OCI-LY7 (cell line): Measurements from ENCODE around the gene DDX27. TPM values are rescaled to one million over a fixed set of nuclear protein-coding genes. Genes with fewer than 3 reads are reported as not detected.
"Not testable (repeated sequence)": the region's sequence is repeated elsewhere in the genome, so short reads cannot be mapped to it uniquely, and the experiment has no call there.

Experiments used
- BruUV-seq: library from RNA; stranded (reverse); fragments of 400-500 nt; replicated peaks from 2 replicates; lab custom pipeline; 2021; lab: Mats Ljungman, UMichigan
- CTCF ChIA-PET: fragments of 300-600 bp; sonication (Branson Sonifier 250); formaldehyde crosslinking; loops from one replicate; lab custom pipeline; 2022; ENCODE audit warnings: antibody characterized with exemption; ENCODE audit not compliant: unreplicated experiment; lab: Charles Lee
- POLR2A ChIA-PET: fragments of 300-600 bp; sonication (Branson Sonifier 250); formaldehyde crosslinking; loops from one replicate; lab custom pipeline; 2022; ENCODE audit warnings: antibody characterized with exemption; lab: Charles Lee
- DNase-seq: peaks from one replicate; pipeline ENCODE4 v3.0.0-alpha.2; 2015; ENCODE audit warnings: low spot score
- H2AFZ ChIP-seq: fragments of 200-600 bp; sonication (generic), shearing (Covaris generic); 2 replicates; pipeline ENCODE4 v1.6.1; 2014; ENCODE audit warnings: mild to moderate bottlenecking, antibody characterized with exemption, low read length, moderate library complexity
- H3K27ac ChIP-seq: fragments of 200-600 bp; sonication (generic); 2 replicates; pipeline ENCODE4 v1.5.1; 2014; ENCODE audit warnings: mixed run types, low read depth, mild to moderate bottlenecking, moderate library complexity, low read length, inconsistent platforms; ENCODE audit not compliant: poor library complexity, severe bottlenecking
- H3K36me3 ChIP-seq: fragments of 200-600 bp; sonication (generic); 2 replicates; pipeline ENCODE4 v1.6.1; 2014; ENCODE audit warnings: mild to moderate bottlenecking, antibody characterized with exemption, low read length, moderate library complexity, mixed read lengths; ENCODE audit not compliant: insufficient read depth
- H3K4me1 ChIP-seq: fragments of 200-600 bp; sonication (generic); 2 replicates; pipeline ENCODE4 v1.5.1; 2014; ENCODE audit warnings: mild to moderate bottlenecking, low read length; ENCODE audit not compliant: insufficient read depth, poor library complexity, severe bottlenecking
- H3K4me2 ChIP-seq: fragments of 200-600 bp; sonication (generic); 2 replicates; pipeline ENCODE4 v1.6.1; 2014; ENCODE audit warnings: mild to moderate bottlenecking, low read length
- H3K4me3 ChIP-seq: fragments of 200-600 bp; sonication (generic); 2 replicates; pipeline ENCODE4 v1.5.1; 2014; ENCODE audit warnings: mild to moderate bottlenecking, low read depth, low read length; ENCODE audit not compliant: poor library complexity, severe bottlenecking
- H3K79me2 ChIP-seq: fragments of 200-600 bp; sonication (generic); 2 replicates; pipeline ENCODE4 v1.6.1; 2016; ENCODE audit warnings: low read depth, mild to moderate bottlenecking, low read length, moderate library complexity, mixed read lengths; ENCODE audit not compliant: insufficient read depth
- H3K9me2 ChIP-seq: fragments of 200-600 bp; sonication (generic); 2 replicates; pipeline ENCODE4 v1.6.1; 2016; ENCODE audit warnings: mild to moderate bottlenecking, low read length, mixed read lengths; ENCODE audit not compliant: insufficient read depth
- H3K9me3 ChIP-seq: fragments of 200-600 bp; sonication (generic); 2 replicates; pipeline ENCODE4 v1.6.1; 2014; ENCODE audit warnings: mild to moderate bottlenecking, mixed run types, low read length, mixed read lengths
- H4K20me1 ChIP-seq: fragments of 200-600 bp; sonication (generic); 2 replicates; pipeline ENCODE4 v1.6.1; 2014; ENCODE audit warnings: mild to moderate bottlenecking, antibody characterized with exemption, low read length, moderate library complexity, mixed read lengths; ENCODE audit not compliant: insufficient read depth
- EZH2phosphoT487 ChIP-seq: fragments of 200-600 bp; sonication (generic); IDR thresholded peaks from 2 replicates; pipeline ENCODE4 v1.6.1; 2018; ENCODE audit warnings: low read depth, borderline replicate concordance, mild to moderate bottlenecking, mixed run types, antibody characterized with exemption, low read length, moderate library complexity, mixed read lengths
- intact Hi-C: fragments of 100-400 bp; cut with micrococcal nuclease; formaldehyde crosslinking; loops from one replicate; pipeline ENCODE4 v1.10.0; 2022; ENCODE audit not compliant: unreplicated experiment
- total RNA-seq, 2 experiments: library from RNA; depleted of rRNA in 1 of 2; stranded (reverse); fragments of >200 nt in 1 of 2; shearing (Covaris generic) in 1 of 2; gene quantifications; 2 replicates each; pipeline ENCODE4 v1.2.3, GENCODE V29; 2014 to 2022
- TF ChIP-seq, protein P1 (sequence below): fragments of 200-600 bp; sonication (generic); conservative IDR thresholded peaks from 2 replicates; pipeline ENCODE4 v1.5.1; 2014; ENCODE audit warnings: mild to moderate bottlenecking, antibody characterized with exemption, low read length, moderate library complexity, mixed read lengths

DDX27 gene
- total RNA-seq, 2 experiments from 2014 or later: 53.9 to 57.0 TPM

DNA sequence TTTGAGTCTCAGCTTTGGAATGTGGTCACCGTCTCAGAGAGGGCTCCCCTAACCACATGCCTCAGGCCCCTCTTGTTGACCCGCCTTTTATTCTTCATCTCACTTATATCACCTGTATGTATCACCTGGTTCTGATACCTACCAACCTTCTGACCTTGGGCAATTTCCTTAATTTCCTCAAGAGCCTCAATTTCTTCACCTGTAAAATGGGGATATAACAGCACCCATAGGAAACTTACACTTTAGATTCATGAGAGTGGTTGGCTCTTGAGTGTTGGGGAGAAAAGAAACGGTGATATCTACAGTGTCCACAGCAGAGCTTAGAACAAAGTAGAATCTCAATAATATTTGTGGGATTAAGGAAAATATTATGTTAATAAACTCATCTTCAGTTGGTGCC is 4.0 kb upstream of the DDX27 start:
- H3K9me3 ChIP-seq: peaks cover 7% of the 10 kb centered on the region; the same call in 1 of the 2 replicates
- no peaks in the 10 kb centered on the region for H4K20me1 ChIP-seq
- no peak overlapping the region for H3K4me3 ChIP-seq
- TF ChIP-seq, protein P1, sequence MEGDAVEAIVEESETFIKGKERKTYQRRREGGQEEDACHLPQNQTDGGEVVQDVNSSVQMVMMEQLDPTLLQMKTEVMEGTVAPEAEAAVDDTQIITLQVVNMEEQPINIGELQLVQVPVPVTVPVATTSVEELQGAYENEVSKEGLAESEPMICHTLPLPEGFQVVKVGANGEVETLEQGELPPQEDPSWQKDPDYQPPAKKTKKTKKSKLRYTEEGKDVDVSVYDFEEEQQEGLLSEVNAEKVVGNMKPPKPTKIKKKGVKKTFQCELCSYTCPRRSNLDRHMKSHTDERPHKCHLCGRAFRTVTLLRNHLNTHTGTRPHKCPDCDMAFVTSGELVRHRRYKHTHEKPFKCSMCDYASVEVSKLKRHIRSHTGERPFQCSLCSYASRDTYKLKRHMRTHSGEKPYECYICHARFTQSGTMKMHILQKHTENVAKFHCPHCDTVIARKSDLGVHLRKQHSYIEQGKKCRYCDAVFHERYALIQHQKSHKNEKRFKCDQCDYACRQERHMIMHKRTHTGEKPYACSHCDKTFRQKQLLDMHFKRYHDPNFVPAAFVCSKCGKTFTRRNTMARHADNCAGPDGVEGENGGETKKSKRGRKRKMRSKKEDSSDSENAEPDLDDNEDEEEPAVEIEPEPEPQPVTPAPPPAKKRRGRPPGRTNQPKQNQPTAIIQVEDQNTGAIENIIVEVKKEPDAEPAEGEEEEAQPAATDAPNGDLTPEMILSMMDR: no peak
- TF ChIP-seq EZH2phosphoT487: no peak
- intact Hi-C loops: loop anchor here (5.0 kb wide), 1 partner anchor 168 kb away; the partner anchor contains the start of gene CSE1L
- peaks cover 17% of the 10 kb centered on the region for H3K4me1 ChIP-seq
- H3K4me2 ChIP-seq: no peak overlapping the region
- peaks cover 10% of the 10 kb centered on the region for H3K79me2 ChIP-seq
- H2AFZ ChIP-seq: no peak overlapping the region
- ChIA-PET CTCF (no interaction called here), POLR2A (no interaction called here)
- H3K9me2 ChIP-seq: no peaks in the 10 kb centered on the region
- no peak overlapping the region for H3K27ac ChIP-seq
- H3K36me3 ChIP-seq: no peaks in the 10 kb centered on the region
- DNase-seq: no peak
- BruUV-seq: no TSS peak

DNA sequence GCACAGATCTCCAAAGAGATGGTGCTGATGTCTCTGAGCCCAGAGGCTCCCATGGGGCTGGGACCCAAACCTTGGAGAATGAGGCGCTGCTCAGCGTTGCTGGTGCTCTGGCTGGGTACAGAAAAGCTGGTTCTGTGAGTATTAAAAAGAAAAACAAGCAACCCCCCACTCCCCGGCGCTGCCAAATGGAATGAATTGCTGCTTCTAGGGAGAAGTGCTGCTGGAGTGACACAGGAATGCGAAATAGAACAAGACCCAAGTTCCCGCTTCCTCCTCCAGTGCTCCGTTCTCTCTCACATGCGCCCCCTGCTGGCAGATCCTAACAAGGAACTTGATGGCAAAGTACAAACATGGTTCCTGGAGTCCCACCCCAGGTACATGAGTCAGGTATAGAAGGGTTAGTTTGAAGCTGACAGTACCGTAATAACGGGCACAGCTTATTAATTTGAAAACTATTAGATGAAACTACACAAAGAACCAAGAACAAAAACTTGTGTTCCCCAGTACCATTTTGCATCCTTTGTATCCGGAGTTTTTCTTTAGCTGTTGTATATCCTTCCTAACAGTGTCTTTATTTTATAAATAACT is 2.1 kb upstream of the DDX27 start:
- H4K20me1 ChIP-seq: no peaks in the 10 kb centered on the region
- no TSS peak for BruUV-seq
- H3K9me3 ChIP-seq: no peaks in the 10 kb centered on the region
- peaks cover 26% of the 10 kb centered on the region for H3K79me2 ChIP-seq
- peaks cover 24% of the 10 kb centered on the region for H3K4me1 ChIP-seq
- intact Hi-C loops: loop anchor here (1.0 to 5.0 kb wide), 2 partner anchors 84 to 170 kb away; partner anchors contain the start of gene CSE1L
- CTCF ChIA-PET: interaction anchor here (0.7 to 0.9 kb wide), 3 partner anchors 12 to 83 kb away, joined by 3 read pairs; no protein-coding TSS in a partner anchor
- H2AFZ ChIP-seq: peak overlapping the region; percentile 95
- H3K4me3 ChIP-seq: peak overlapping the region; percentile 5
- TF ChIP-seq, protein P1: peak; percentile 98
- TF ChIP-seq EZH2phosphoT487: no peak
- peaks cover 10% of the 10 kb centered on the region for H3K36me3 ChIP-seq
- H3K4me2 ChIP-seq: peak overlapping the region; percentile 44
- no peaks in the 10 kb centered on the region for H3K9me2 ChIP-seq
- POLR2A ChIA-PET: interaction anchor here (0.6 to 2.0 kb wide), 7 partner anchors 33 to 287 kb away, joined by 3 to 7 read pairs (median 4); no protein-coding TSS in a partner anchor
- DNase-seq: peak; percentile 90
- no peak overlapping the region for H3K27ac ChIP-seq

DNA sequence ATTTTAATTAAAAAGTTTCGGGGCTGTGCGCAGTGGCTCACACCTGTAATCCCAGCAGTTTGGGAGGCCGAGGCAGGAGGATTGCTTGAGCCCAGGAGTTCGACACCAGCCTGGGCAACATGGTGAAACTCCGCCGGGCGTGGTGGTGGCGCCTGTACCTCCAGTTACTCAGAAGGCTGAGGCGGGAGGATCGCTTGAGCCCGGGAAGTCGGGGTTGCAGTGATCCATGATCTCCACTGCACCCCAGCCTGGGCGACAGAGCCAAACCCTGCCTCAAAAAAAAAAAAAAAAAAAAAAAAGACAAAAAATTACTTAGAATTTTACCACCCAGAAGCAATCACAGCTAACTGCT is 501 bp upstream of the DDX27 start:
- CTCF ChIA-PET, DNase-seq, H3K9me2 ChIP-seq, H4K20me1 ChIP-seq, H3K9me3 ChIP-seq: not testable (repeated sequence)
- peaks cover 24% of the 10 kb centered on the region for H3K4me1 ChIP-seq
- H3K79me2 ChIP-seq: peaks cover 26% of the 10 kb centered on the region
- intact Hi-C loops: loop anchor here (1.0 to 5.0 kb wide), 3 partner anchors 30 to 171 kb away; partner anchors contain the start of genes CSE1L, STAU1 and ZNFX1
- peaks cover 22% of the 10 kb centered on the region for H3K36me3 ChIP-seq
- peak overlapping the region; percentile 81; the same call in 1 of the 2 replicates for H2AFZ ChIP-seq
- peak overlapping the region; percentile 56 for H3K4me2 ChIP-seq
- POLR2A ChIA-PET: interaction anchor here (0.7 to 1.3 kb wide), 5 partner anchors 30 to 151 kb away, joined by 3 to 5 read pairs (median 4); no protein-coding TSS in a partner anchor
- BruUV-seq: TSS peak; percentile 99
- H3K27ac ChIP-seq: peak overlapping the region; percentile 49
- H3K4me3 ChIP-seq: peak overlapping the region; percentile 86
